ENCODE results near the gene TYK2.

Gene TYK2

GRCh38 chr19:10317045-10317856 is 63.1 kb downstream of the TYK2 start:
- TF ChIP-seq CTCF (IDR thresholded peaks at IDR 0.05; ENCODE audit: low read depth, low read length, missing control alignments), result no peak
- no peak for DNase-seq (ENCODE audit: low read depth)
- H3K4me3 ChIP-seq (ENCODE audit: low read depth, low read length), result no peak overlapping the region

GRCh38 chr19:10316229-10317044 is 63.9 kb downstream of the TYK2 start:
- DNase-seq (ENCODE audit: low read depth), result no peak
- TF ChIP-seq CTCF (IDR thresholded peaks at IDR 0.05; ENCODE audit: low read depth, low read length, missing control alignments), result no peak
- no peak overlapping the region; the same call in 1 of the 2 replicates for H3K4me3 ChIP-seq (ENCODE audit: low read depth, low read length)

- peak; percentile 59 for DNase-seq (ENCODE audit: low read depth)
- H3K4me3 ChIP-seq (ENCODE audit: low read depth, low read length), result peak within 1 kb of the TSS; percentile 87
- TF ChIP-seq CTCF (IDR thresholded peaks at IDR 0.05; ENCODE audit: low read depth, low read length, missing control alignments), result no peak
Measured at GRCh38 chr19:10315335-10316214, 64.8 kb downstream of the TYK2 start, which contains the start of gene FDX2. TSS of gene FDX2 (minus strand) at chr19:10316015. CDS start at chr19:10315996, 19 bp downstream.

- no peak for DNase-seq (ENCODE audit: low read depth)
- no peak for TF ChIP-seq CTCF (IDR thresholded peaks at IDR 0.05; ENCODE audit: low read depth, low read length, missing control alignments)
- H3K4me3 ChIP-seq (ENCODE audit: low read depth, low read length), result no peak within 1 kb of the TSS
Measured at GRCh38 chr19:10309423-10309822, 70.9 kb downstream of the TYK2 start, which contains the start of gene ZGLP1. TSS of gene ZGLP1 (minus strand) at chr19:10309815.

- H3K4me3 ChIP-seq (ENCODE audit: low read depth, low read length), result no peak overlapping the region
- DNase-seq (ENCODE audit: low read depth), result no peak
- TF ChIP-seq CTCF (IDR thresholded peaks at IDR 0.05; ENCODE audit: low read depth, low read length, missing control alignments), result no peak
Measured at GRCh38 chr19:10306327-10306726, 74.0 kb downstream of the TYK2 start.

- no peak for TF ChIP-seq CTCF (IDR thresholded peaks at IDR 0.05; ENCODE audit: low read depth, low read length, missing control alignments)
- no peak overlapping the region for H3K4me3 ChIP-seq (ENCODE audit: low read depth, low read length)
- no peak for DNase-seq (ENCODE audit: low read depth)
Measured at GRCh38 chr19:10305139-10305806, 75.1 kb downstream of the TYK2 start.

Measured in GM12864 (cell line).